ENCODE results near the gene BTRC.

The BTRC gene

GRCh38 chr10:101601541-101601940 is 247.6 kb downstream of the BTRC start:
- DNase-seq (ENCODE audit: low spot score): no peak
- in situ Hi-C loops (cut with MboI; ENCODE audit: low pct_unique_long_range_greater_than_20kb, low sequenced_read_pairs, unreplicated experiment): loop anchor here (5.0 to 10.0 kb wide), 2 partner anchors 181 to 473 kb away; partner anchors contain the start of gene NPM3
- TF ChIP-seq CTCF (IDR thresholded peaks at IDR 0.05; ENCODE audit: extremely low read depth, insufficient read depth, missing control alignments): no peak

- peak; percentile 98 for TF ChIP-seq CTCF (IDR thresholded peaks at IDR 0.05; ENCODE audit: extremely low read depth, insufficient read depth, missing control alignments)
- in situ Hi-C loops (cut with MboI; ENCODE audit: low pct_unique_long_range_greater_than_20kb, low sequenced_read_pairs, unreplicated experiment): loop anchor here (5.0 to 10.0 kb wide), 2 partner anchors 179 to 472 kb away; partner anchors contain the start of gene NPM3
- DNase-seq (ENCODE audit: low spot score): peak; percentile 86
Measured at GRCh38 chr10:101602761-101603398, 248.9 kb downstream of the BTRC start.

Data from GM13977 (cell line).